Immature natural killer cell (primary cell): Measurements from ENCODE around the gene SLC19A1. TPM values are rescaled to one million over a fixed set of nuclear protein-coding genes. Genes with fewer than 3 reads are reported as not detected.

Experiments
- DNase-seq, 3 donors: peaks; one replicate each; pipeline ENCODE4 v3.0.0; 2022; ENCODE audit warnings: mixed read lengths in 1 of 3
- H3K27ac Mint-ChIP-seq, 6 donors: one replicate each; pipeline ENCODE4 v1.8.0; 2020; ENCODE audit warnings: mixed read lengths in 6 of 6, mild to moderate bottlenecking in 5 of 6, inconsistent platforms in 4 of 6, moderate library complexity in 3 of 6
- H3K27me3 Mint-ChIP-seq, 3 donors: one replicate each; pipeline ENCODE4 v1.8.0; 2020 to 2021; ENCODE audit warnings: low read depth in 3 of 3, mild to moderate bottlenecking in 3 of 3, mixed read lengths in 3 of 3, moderate library complexity in 3 of 3, inconsistent platforms in 1 of 3
- H3K36me3 Mint-ChIP-seq, 3 donors: one replicate each; pipeline ENCODE4 v1.8.0; 2020; ENCODE audit warnings: mixed read lengths in 3 of 3, inconsistent platforms in 2 of 3, mild to moderate bottlenecking in 2 of 3
- H3K4me1 Mint-ChIP-seq, 2 donors: one replicate each; pipeline ENCODE4 v1.8.0; 2020; ENCODE audit warnings: inconsistent platforms in 2 of 2, mild to moderate bottlenecking in 2 of 2, mixed read lengths in 2 of 2, moderate library complexity in 1 of 2
- H3K4me3 Mint-ChIP-seq, 5 donors: one replicate each; pipeline ENCODE4 v1.8.0; 2020; ENCODE audit warnings: mild to moderate bottlenecking in 5 of 5, mixed read lengths in 5 of 5, inconsistent platforms in 3 of 5, moderate library complexity in 3 of 5
- H3K9me3 Mint-ChIP-seq, 6 donors: one replicate each; pipeline ENCODE4 v1.8.0; 2020; ENCODE audit warnings: mild to moderate bottlenecking in 6 of 6, mixed read lengths in 6 of 6, inconsistent platforms in 4 of 6, moderate library complexity in 3 of 6
- polyA plus RNA-seq, 3 donors: library from polyadenylated mRNA; unstranded; fragments of 300-500 nt; fragmentation: Illumina TruSeq; gene quantifications; one replicate each; pipeline ENCODE4 v1.2.3, GENCODE V29; 2021

SLC19A1 gene
- polyA plus RNA-seq, 3 donors from 2014 or later, result 0.84 to 7.1 (median 1.7) TPM

DNA sequence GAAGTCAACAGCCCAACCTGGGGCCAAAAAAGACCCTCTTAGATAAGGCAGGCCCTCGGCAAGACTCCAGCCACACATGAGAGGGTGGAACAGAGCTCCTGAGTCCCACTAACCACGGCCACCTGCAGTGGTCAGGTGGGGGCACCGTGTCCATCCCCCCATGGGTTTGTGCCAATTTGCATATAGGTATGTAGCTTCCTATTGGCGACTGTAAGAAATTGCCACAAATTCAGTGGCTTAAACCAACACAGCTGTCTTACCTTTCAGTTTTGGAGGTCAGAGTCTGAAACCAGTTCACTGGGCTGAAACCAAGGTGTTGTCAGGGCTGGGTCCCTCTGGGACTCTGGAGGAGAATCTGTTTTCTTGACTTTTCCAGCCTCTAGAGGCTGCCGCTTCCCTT lies 77.9 kb downstream of the SLC19A1 start:
- no peak overlapping the region for H3K4me3 Mint-ChIP-seq
- H3K27ac Mint-ChIP-seq, result no peak overlapping the region
- H3K9me3 Mint-ChIP-seq, result no peaks in the 10 kb centered on the region
- no peak for DNase-seq
- H3K4me1 Mint-ChIP-seq, result no peaks in the 10 kb centered on the region
- H3K27me3 Mint-ChIP-seq, result peaks cover 5 to 11% (median 8%) of the 10 kb centered on the region in 3 donors
- no peaks in the 10 kb centered on the region for H3K36me3 Mint-ChIP-seq

DNA sequence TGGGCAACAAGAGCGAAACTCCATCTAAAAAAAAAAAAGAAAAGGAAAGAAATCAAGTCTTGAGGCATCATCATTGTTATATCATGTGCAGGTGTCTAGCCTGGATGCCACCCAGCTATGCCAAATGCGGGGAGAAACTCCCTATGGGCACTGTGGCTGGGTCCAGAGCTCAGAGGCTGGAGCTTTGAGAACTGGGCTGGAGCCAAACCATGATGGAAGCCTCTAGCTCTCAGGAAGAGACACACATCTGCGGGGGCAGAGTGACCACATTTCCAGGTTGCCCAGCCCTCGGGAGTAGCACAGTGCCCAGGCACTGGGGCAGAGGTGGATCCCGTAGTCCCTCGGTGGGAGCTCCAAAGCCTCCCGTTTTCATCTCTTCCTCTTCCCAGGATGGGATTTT lies 78.4 kb downstream of the SLC19A1 start:
- H3K27me3 Mint-ChIP-seq, result peaks cover 5 to 11% (median 8%) of the 10 kb centered on the region in 3 donors
- no peaks in the 10 kb centered on the region for H3K9me3 Mint-ChIP-seq
- no peak for DNase-seq
- H3K4me3 Mint-ChIP-seq, result no peak overlapping the region
- no peaks in the 10 kb centered on the region for H3K36me3 Mint-ChIP-seq
- H3K4me1 Mint-ChIP-seq, result no peaks in the 10 kb centered on the region
- H3K27ac Mint-ChIP-seq, result no peak overlapping the region

GRCh38 chr21:45461806-45462341 lies 80.4 kb downstream of the SLC19A1 start:
- Mint-ChIP-seq H3K27ac (no peak overlapping the region), H3K9me3 (no peaks in the 10 kb centered on the region), H3K27me3 (peaks cover 5 to 9% (median 8%) of the 10 kb centered on the region in 3 donors), H3K36me3 (no peaks in the 10 kb centered on the region), H3K4me3 (no peak overlapping the region), H3K4me1 (no peaks in the 10 kb centered on the region)
- no peak for DNase-seq

DNA sequence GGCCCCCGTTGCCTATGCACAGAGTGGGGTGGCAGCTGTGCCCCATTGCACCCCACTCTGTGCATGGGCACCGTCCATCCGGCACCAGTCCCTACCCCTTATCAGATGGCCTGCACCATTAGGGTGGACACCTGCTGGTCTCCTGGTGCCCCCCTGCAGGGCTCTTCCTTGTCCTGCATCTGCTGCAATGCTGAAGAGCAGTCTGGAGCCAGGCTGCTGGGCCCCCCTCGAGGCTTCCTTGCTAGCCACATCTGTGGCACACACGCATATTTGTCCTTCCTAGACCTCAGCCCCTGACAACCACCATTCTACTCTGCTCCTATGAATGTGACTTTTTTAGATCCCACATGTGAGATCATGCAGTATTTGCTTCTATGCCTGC lies 80.9 kb downstream of the SLC19A1 start:
- peaks cover 5 to 9% (median 9%) of the 10 kb centered on the region in 3 donors for H3K27me3 Mint-ChIP-seq
- H3K27ac Mint-ChIP-seq, result no peak overlapping the region
- H3K36me3 Mint-ChIP-seq, result no peaks in the 10 kb centered on the region
- H3K4me3 Mint-ChIP-seq, result no peak overlapping the region
- no peak for DNase-seq
- no peaks in the 10 kb centered on the region for H3K9me3 Mint-ChIP-seq
- no peaks in the 10 kb centered on the region for H3K4me1 Mint-ChIP-seq

DNA sequence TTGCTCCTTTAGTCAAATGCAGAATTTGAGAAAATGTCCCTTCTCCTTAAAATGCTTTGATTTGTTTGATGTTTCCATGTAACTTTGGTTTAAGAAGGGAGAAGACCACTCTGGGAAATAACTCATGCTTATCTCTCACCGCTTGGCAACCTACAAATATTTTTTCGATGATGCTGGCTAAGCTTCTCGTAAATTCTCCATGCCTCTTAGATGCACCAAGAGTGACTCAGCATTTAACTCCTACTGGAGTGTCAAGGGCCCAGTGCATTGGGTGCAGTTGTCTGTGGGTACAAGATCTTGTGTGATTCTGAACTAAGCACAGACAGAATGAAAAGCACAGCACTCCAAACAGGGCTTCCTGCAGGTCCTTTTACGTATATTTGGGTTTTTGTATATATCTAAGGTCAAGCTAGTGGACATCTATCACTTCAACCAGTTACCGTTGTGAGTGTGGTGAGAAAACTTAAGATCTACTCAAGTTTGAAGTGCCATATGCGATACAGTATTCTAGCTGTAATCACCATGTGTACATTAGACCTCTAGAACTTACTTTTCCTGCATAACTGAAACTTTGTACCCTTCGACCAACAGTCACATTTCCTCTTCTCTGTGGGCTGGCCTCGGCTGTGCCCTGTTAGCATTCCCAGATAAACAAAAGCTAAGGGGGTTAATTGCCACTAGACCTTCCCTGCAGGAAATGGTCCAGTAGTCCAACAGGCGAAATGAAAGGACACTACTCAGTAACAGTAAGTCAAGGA lies 81.5 kb downstream of the SLC19A1 start:
- Mint-ChIP-seq H3K9me3 (no peaks in the 10 kb centered on the region), H3K27ac (no peak overlapping the region), H3K4me3 (no peak overlapping the region), H3K36me3 (no peaks in the 10 kb centered on the region), H3K27me3 (peaks cover 5 to 11% (median 9%) of the 10 kb centered on the region in 3 donors), H3K4me1 (no peaks in the 10 kb centered on the region)
- DNase-seq, result no peak

DNA sequence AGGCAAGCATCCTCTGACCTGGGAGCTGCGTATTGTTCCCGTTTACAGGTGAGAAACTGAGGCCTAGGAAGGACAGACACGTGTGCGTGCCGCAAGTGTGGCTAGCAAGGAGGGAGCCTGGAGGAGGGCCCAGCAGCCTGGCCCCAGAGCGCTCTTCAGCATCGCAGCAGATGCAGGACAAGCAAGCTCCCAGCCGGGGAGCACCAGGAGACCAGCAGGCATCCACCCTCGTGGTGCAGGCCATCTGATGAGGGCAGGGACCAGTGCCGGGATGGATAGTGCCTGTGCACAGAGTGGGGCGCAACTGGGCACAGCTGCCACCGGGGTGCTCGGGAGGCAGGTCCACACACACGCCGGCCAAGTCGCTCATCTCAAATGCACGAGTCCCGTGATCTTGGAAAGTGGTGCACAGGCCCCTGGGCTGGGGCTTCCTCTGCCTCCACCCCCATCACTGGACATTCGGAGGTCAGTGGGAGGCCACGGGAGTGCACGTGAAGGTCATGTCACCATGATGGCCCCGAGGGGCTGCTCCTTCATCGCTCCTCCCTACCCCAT lies 82.2 kb downstream of the SLC19A1 start:
- Mint-ChIP-seq H3K9me3 (no peaks in the 10 kb centered on the region), H3K27ac (no peak overlapping the region), H3K36me3 (no peaks in the 10 kb centered on the region), H3K27me3 (peaks cover 5 to 11% (median 9%) of the 10 kb centered on the region in 3 donors), H3K4me1 (no peaks in the 10 kb centered on the region), H3K4me3 (no peak overlapping the region)
- DNase-seq, result no peak

DNA sequence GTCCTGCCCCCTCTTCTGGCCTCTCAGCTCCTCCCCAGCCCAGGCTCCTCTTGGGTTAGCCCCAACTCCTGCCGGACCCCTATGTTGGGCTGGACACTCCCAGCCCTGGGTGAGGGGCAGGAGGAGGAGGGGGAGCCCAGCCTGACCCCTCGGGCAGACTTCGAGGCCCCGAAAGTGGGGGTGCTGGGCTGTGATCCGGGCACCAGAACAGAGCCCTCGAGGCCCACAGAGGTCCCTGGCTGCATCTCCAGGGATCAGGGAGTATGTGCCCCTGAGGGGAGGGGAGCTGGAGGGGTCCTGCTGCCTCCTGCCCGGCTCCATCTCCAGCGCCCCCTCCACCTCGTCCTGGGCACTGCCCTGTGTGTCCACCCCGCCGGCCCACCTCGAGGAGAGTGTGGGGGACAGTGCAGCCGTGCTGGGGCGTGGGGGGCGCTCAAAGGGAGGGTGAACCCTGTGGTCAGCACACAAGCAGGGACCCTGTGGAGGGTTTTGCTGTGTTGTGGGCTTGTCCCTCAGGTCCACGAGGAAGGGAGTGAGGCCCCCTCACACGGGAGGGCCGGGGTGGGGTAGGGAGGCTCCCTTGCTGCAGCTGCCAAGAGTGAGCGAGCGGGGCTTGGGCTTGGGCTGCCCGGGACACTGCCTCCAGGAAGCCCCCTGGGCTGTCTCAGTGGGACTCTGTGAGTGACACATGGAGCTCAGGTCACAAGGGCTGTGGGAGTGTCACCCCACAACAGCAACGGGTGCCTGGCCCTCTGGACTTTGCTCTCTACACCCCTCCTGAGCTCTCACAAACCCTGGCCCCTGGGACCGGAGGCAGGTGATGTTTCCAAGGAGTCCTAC lies 82.8 kb downstream of the SLC19A1 start:
- no peak for DNase-seq
- Mint-ChIP-seq H3K27me3 (peaks cover 5 to 7% (median 6%) of the 10 kb centered on the region in 3 donors), H3K4me1 (no peaks in the 10 kb centered on the region), H3K4me3 (no peak overlapping the region), H3K36me3 (no peaks in the 10 kb centered on the region), H3K9me3 (no peaks in the 10 kb centered on the region), H3K27ac (no peak overlapping the region)

DNA sequence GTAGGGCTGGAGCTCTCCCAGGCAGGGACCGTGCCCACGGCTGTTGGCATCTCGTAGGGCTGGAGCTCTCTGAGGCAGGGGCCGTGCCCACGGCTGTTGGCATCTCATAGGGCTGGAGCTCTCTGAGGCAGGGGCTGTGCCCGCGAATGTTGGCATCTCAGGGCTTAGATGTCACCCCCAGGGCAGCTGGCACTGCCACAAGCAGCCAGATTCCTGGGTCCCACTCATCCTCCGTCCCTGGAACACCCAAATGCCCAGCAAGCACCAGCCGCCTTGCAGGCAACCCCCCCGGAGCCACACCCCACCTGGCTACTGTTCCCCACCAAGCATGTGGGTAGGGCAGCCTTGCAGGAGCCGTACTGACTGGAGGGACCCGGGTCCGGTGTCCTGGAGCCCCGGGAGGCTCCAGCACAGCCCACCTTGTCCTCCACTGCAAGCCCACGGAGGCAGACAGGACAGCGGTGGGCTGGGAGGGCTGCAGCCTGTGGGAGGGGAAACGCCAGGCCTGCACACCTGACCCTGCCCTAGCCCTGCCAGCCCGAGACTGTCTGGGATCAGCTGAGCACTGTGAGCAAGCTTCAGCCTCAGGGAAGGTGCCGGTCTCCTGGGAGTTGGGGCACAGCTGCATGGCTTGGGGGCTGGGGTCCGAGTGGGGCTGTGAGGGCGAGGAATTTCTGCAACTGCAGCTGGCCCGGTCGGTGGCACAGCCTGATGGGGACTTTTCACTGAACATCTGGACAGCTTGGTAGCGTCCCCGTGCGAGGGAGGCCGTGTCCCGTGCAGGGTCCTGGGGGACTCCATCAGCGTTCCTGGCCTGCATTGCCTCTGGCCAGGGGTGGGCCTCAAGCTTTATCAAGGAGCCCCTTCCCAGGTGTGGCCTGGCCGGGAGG lies 83.7 kb downstream of the SLC19A1 start:
- Mint-ChIP-seq H3K9me3 (no peaks in the 10 kb centered on the region), H3K36me3 (no peaks in the 10 kb centered on the region), H3K27ac (no peak overlapping the region), H3K27me3 (peaks cover 0 to 6% (median 3%) of the 10 kb centered on the region in 3 donors), H3K4me3 (no peak overlapping the region), H3K4me1 (no peaks in the 10 kb centered on the region)
- DNase-seq, result no peak

DNA sequence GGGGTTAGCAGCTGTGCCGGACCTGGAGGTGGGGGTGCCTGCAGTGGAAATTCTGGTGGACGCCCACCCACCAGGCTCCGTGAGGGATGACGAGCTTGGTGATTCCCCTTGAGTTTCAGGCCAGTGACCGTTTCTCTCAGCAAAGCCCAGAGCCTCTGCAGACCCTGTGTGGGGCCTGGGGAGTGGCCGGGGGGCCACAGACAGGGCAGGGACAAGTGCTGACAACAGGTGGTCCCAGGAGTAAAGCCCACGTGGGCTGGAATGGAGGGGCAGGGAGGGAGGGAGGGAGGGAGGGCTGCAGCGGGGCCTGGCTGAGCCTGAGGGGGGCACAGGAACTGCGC lies 84.4 kb downstream of the SLC19A1 start:
- no peaks in the 10 kb centered on the region for H3K36me3 Mint-ChIP-seq
- H3K27ac Mint-ChIP-seq, result no peak overlapping the region
- H3K4me3 Mint-ChIP-seq, result no peak overlapping the region
- no peaks in the 10 kb centered on the region for H3K9me3 Mint-ChIP-seq
- DNase-seq, result no peak
- H3K27me3 Mint-ChIP-seq, result peaks cover 0 to 6% (median 3%) of the 10 kb centered on the region in 3 donors
- H3K4me1 Mint-ChIP-seq, result peaks cover 0 to 2% of the 10 kb centered on the region in 2 donors

DNA sequence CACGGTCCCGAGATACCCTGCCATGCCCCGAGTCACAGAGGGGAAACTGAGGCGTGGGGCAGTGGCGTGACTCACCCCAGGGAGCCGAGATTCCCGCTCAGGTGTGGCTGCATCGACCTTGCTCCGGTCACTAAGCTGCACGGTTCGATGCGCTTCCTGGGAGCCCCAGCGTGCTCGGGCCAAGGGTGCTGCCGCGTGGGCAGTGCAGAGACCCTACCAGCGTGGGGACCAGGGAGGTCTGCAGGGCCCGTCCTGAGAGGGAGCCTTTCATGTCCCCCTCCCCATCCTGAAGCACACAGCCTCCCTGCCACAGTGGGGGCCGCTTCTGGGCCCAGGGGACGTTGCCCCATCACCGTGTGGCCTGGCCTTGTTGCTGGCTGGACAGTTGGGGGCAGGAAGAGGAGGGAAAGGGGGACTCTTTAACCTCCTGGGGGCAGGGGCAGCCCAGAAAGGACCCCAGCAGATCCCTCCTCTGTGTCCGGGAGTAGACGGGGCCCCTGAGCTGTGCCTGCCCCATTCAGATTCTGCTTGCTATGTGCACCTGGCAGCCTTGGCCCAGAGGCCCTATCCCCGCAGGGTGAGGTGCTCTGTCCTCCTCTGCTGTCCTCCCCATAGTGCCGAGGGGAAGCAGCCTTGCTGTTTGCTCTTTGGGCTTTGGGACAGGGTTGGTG lies 84.9 kb downstream of the SLC19A1 start:
- peaks cover 0 to 2% of the 10 kb centered on the region in 2 donors for H3K4me1 Mint-ChIP-seq
- no peak overlapping the region for H3K27ac Mint-ChIP-seq
- peaks cover 0 to 6% (median 3%) of the 10 kb centered on the region in 3 donors for H3K27me3 Mint-ChIP-seq
- no peak overlapping the region for H3K4me3 Mint-ChIP-seq
- DNase-seq, result no peak
- no peaks in the 10 kb centered on the region for H3K9me3 Mint-ChIP-seq
- H3K36me3 Mint-ChIP-seq, result no peaks in the 10 kb centered on the region

GRCh38 chr21:45456584-45457160 lies 85.6 kb downstream of the SLC19A1 start:
- Mint-ChIP-seq H3K27me3 (peaks cover 0 to 6% (median 3%) of the 10 kb centered on the region in 3 donors), H3K36me3 (no peaks in the 10 kb centered on the region), H3K4me1 (peaks cover 0 to 2% of the 10 kb centered on the region in 2 donors), H3K4me3 (no peak overlapping the region), H3K9me3 (no peaks in the 10 kb centered on the region), H3K27ac (no peak overlapping the region)
- no peak for DNase-seq

GRCh38 chr21:45455674-45456583 lies 86.3 kb downstream of the SLC19A1 start:
- H3K9me3 Mint-ChIP-seq, result no peaks in the 10 kb centered on the region
- H3K36me3 Mint-ChIP-seq, result no peaks in the 10 kb centered on the region
- peaks cover 0 to 2% of the 10 kb centered on the region in 2 donors for H3K4me1 Mint-ChIP-seq
- no peak overlapping the region for H3K4me3 Mint-ChIP-seq
- DNase-seq, result no peak
- no peak overlapping the region for H3K27ac Mint-ChIP-seq
- H3K27me3 Mint-ChIP-seq, result peaks cover 0 to 6% (median 3%) of the 10 kb centered on the region in 3 donors
